ENCODE results near the gene TAS2R9.

TAS2R9 gene

GRCh38 chr12:10759657-10760056, 50.3 kb downstream of the TAS2R9 start:
- Histone ChIP-seq H3K27me3 (ENCODE audit: control insufficient read depth in 1 of 2, insufficient read depth in 2 of 2, low read length in 2 of 2) (peaks cover 0 to 16% of the 10 kb centered on the region in 2 donors), H3K4me3 (ENCODE audit: low read depth in 1 of 2, low read length in 2 of 2) (no peak overlapping the region), H3K4me1 (ENCODE audit: control insufficient read depth in 1 of 2, insufficient read depth in 2 of 2, low read length in 2 of 2) (no peaks in the 10 kb centered on the region), H3K9me3 (ENCODE audit: control insufficient read depth in 1 of 2, low read length in 2 of 2) (peaks cover 9 to 10% of the 10 kb centered on the region in 2 donors), H3K27ac (ENCODE audit: low read depth, low read length) (no peak overlapping the region), H3K9ac (ENCODE audit: low read depth in 1 of 2, low read length in 2 of 2) (no peak overlapping the region), H3K36me3 (ENCODE audit: control insufficient read depth in 1 of 2, insufficient read depth in 2 of 2, low read length in 2 of 2) (no peaks in the 10 kb centered on the region)
